Fibroblast of the aortic adventitia (primary cell): ENCODE data around the gene DOLK. TPM values are rescaled to one million over a fixed set of nuclear protein-coding genes. Genes with fewer than 3 reads are reported as not detected.

Experiments
- DNase-seq: peaks from one replicate; pipeline ENCODE4 v3.0.0-alpha.2; 2010; ENCODE audit warnings: low read depth
- H3K4me3 ChIP-seq: 2 replicates; pipeline ENCODE4 v1.5.1; 2011; ENCODE audit warnings: low read depth, mild to moderate bottlenecking, control low read depth, low read length, moderate library complexity
- total RNA-seq: library from RNA; depleted of rRNA; stranded (reverse); fragments of >200 nt; gene quantifications from 2 replicates; pipeline ENCODE4 v1.2.3, GENCODE V29; 2012; ENCODE audit warnings: low replicate concordance
- TF ChIP-seq, protein P1 (sequence below): IDR thresholded peaks from 2 replicates; pipeline ENCODE4 v1.5.1; 2011; ENCODE audit warnings: mild to moderate bottlenecking, low read length, control low read depth, inconsistent platforms; ENCODE audit not compliant: insufficient read depth

The DOLK gene
- total RNA-seq, 1 donor: 27.4 TPM

DNA sequence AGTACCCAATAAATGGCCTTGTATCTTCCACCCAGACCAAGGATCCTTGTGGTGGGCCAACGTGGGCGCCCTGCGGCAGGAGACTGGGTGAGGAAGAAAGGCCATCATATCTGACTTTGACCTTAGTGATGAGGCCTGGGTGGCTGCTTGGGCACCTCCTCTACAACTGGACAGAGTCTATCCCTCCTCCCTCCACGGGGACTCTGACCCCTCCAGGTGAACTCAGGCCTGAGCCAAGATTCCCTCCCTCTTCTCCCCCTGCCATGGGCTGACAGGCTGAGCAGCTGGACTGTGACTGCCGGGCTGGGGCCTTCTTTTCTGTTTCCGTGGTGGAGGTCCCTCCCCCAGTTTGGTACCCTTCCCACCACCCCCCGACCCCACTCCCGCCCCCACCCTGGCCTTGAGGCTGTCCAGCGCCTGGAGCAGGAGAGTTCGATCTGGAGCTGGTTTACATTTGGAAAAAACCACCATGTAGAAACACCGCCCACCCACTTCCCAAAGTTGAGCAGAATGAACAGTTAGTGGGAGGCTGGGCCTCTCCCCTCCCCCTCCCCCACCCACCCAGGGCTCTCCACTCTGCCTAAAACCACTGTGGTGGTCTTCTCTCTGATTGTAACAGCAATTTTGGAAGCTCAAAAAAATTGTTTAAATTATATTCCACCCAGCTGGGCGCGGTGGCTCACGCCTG lies 27.9 kb downstream of the DOLK start:
- TF ChIP-seq, protein P1, sequence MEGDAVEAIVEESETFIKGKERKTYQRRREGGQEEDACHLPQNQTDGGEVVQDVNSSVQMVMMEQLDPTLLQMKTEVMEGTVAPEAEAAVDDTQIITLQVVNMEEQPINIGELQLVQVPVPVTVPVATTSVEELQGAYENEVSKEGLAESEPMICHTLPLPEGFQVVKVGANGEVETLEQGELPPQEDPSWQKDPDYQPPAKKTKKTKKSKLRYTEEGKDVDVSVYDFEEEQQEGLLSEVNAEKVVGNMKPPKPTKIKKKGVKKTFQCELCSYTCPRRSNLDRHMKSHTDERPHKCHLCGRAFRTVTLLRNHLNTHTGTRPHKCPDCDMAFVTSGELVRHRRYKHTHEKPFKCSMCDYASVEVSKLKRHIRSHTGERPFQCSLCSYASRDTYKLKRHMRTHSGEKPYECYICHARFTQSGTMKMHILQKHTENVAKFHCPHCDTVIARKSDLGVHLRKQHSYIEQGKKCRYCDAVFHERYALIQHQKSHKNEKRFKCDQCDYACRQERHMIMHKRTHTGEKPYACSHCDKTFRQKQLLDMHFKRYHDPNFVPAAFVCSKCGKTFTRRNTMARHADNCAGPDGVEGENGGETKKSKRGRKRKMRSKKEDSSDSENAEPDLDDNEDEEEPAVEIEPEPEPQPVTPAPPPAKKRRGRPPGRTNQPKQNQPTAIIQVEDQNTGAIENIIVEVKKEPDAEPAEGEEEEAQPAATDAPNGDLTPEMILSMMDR: no peak
- no peak for DNase-seq
- H3K4me3 ChIP-seq: no peak overlapping the region

DNA sequence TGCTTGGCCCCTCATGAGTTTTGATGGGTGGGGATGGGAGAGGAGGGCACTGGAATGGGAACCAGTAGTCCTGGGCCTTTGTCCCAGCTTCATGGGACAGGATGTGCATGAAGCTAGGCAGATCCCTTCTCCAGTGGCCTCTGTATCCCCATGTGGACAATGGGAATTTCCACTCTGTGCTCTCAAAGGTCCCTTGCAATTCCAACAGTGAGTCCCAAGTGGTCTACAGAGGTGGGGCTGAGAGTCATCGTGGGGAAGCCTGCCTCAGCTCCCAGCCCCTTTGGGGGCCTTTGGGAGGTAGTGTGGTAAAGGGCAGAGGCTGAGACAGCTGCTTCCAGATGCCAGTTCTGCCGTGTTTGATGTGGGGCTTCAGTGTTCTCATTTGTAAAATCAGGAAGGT lies 28.5 kb downstream of the DOLK start:
- no peak overlapping the region for H3K4me3 ChIP-seq
- DNase-seq: no peak
- TF ChIP-seq, protein P1: no peak

DNA sequence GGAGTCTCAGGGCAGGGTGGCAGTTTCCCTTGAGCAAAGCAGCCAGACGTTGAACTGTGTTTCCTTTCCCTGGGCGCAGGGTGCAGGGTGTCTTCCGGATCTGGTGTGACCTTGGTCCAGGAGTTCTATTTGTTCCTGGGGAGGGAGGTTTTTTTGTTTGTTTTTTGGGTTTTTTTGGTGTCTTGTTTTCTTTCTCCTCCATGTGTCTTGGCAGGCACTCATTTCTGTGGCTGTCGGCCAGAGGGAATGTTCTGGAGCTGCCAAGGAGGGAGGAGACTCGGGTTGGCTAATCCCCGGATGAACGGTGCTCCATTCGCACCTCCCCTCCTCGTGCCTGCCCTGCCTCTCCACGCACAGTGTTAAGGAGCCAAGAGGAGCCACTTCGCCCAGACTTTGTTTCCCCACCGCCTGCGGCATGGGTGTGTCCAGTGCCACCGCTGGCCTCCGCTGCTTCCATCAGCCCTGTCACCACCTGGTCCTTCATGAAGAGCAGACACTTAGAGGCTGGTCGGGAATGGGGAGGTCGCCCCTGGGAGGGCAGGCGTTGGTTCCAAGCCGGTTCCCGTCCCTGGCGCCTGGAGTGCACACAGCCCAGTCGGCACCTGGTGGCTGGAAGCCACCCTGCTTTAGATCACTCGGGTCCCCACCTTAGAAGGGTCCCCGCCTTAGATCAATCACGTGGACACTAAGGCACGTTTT lies 30.1 kb downstream of the DOLK start:
- TF ChIP-seq, protein P1: no peak
- H3K4me3 ChIP-seq: no peak overlapping the region
- DNase-seq: peak; percentile 92

DNA sequence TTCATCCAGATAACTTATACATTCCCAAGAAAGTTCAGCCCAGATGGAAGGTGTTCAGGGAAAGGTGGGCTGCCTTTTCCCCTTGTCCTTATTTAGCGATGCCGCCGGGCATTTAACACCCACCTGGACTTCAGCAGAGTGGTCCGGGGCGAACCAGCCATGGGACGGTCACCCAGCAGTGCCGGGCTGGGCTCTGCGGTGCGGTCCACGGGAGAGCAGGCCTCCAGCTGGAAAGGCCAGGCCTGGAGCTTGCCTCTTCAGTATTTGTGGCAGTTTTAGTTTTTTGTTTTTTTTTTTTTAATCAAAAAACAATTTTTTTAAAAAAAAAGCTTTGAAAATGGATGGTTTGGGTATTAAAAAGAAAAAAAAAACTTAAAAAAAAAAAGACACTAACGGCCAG lies 30.7 kb downstream of the DOLK start:
- TF ChIP-seq, protein P1: no peak
- no peak overlapping the region for H3K4me3 ChIP-seq
- DNase-seq: no peak

DNA sequence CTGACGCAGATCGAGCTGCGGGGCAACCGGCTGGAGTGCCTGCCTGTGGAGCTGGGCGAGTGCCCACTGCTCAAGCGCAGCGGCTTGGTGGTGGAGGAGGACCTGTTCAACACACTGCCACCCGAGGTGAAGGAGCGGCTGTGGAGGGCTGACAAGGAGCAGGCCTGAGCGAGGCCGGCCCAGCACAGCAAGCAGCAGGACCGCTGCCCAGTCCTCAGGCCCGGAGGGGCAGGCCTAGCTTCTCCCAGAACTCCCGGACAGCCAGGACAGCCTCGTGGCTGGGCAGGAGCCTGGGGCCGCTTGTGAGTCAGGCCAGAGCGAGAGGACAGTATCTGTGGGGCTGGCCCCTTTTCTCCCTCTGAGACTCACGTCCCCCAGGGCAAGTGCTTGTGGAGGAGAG lies 31.2 kb downstream of the DOLK start:
- peak; percentile 57 for DNase-seq

DNA sequence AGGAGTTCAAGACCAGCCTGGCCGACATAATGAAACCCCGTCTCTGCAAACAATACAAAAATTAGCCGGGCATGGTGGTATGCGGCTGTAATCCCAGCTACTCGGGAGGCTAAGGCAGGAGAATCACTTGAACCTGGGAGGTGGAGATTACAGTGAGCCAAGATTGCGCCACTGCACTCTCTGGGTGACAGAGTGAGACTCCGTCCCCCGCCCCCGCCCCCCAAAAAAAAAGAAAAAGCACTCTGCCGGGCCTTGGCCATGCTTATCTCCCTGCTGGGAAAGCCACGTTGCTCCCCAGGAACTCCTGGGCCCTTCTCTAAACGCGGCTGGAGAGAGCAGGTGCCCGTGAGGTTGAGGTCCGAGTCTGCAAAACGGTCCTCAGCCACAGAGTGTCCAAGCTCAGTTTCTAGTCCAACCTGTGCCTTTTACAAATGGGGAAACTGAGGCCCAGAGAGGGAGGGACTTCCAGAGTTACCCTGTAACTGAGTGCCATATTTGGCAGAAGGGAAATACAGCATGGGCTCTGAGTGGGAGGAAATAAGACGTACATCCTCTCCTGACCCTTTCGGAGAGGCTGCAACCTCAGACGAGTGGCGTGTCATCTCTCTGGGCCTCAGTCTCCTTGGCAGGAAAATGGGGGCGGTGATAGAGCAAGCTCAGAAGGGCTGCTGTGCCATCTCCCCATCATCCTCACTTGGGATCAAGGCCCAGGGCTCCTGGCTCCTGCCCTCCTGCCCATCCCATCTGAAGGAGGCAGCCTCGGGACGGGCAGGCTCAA lies 33.2 kb downstream of the DOLK start:
- no peak for DNase-seq
- TF ChIP-seq, protein P1: no peak
- H3K4me3 ChIP-seq: no peak overlapping the region

More for the DNA sequence above, 31.2 kb downstream of the DOLK start:
- TF ChIP-seq, protein P1: no peak
- H3K4me3 ChIP-seq: no peak overlapping the region
